HG02884 (cell line): ENCODE measurements around the gene LNX1.
A peak's percentile ranks its signal among the peaks of the same experiment; 100 is the strongest.

ENCODE experiments used
- ATAC-seq: cut with Tn5 transposase; IDR thresholded peaks from one replicate; pipeline ENCODE4 v1.9.1; 2021; ENCODE audit warnings: mild to moderate bottlenecking, moderate library complexity; ENCODE audit not compliant: unreplicated experiment

LNX1 gene

DNA sequence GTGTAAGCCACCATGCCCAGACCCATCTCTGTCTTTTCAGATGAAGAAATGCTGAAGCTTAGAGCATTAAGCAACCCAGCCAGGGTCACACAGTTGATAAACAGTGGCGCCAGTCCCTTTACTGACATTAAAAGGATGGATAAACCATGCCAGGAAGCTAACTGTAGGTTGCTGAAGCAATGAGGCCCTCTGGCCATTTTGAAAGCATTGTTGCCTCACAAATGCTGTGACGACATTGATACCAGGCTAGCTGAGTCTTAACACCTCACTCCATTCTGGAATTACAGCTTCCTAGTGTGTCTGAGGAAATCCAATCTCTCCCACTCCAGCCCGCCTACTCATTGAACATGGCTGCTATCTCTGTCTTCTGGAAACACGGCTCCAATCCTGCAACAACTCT is 89.7 kb downstream of the LNX1 start:
- no peak for ATAC-seq

- ATAC-seq, result no peak
Measured at GRCh38 chr4:53500546-53500945, 90.7 kb downstream of the LNX1 start.

GRCh38 chr4:53499791-53500190 is 91.5 kb downstream of the LNX1 start:
- no peak for ATAC-seq

DNA sequence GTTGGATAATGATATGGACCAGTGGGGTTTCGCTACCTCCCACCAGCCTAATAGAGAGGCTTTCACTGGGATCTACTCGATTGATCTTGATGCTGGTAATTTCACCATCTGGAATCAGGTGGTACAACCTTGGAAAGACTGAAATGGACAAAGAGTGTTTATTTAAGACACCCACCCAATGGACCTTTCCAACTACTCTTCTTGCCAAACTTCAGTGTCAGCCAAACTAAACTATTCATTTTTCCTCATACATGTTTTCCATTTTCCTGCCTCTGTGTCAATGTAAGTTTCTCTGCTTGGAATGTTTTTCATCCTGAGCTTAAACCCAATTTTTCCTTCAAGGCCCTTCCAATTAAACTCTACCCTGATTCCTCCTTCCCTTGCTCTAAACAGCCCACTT is 92.6 kb downstream of the LNX1 start:
- no peak for ATAC-seq

- no peak for ATAC-seq
Measured at GRCh38 chr4:53497487-53498244, 93.6 kb downstream of the LNX1 start.

DNA sequence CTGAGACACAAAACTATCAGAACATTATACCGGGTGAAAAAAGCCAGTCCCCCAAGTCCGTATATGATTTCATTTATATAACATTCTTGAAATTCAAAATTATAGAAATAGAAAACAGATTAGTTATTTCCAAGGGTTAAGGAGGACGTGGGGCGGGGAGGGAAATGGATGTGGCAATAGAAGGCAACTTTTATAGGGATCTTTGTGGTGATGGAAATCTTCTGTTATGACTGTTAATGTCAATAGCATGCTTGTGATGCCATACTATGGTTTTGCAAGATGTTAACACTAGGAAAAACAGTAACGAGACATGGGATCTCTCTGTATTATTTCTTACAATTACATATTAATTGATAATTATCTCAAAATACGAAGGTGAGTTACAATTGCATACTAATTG is 96.4 kb downstream of the LNX1 start:
- ATAC-seq, result no peak

- peak; percentile 60 for ATAC-seq
Measured at GRCh38 chr4:53490965-53491622, 100.2 kb downstream of the LNX1 start.

- no peak for ATAC-seq
Measured at GRCh38 chr4:53490161-53490956, 100.9 kb downstream of the LNX1 start.

GRCh38 chr4:53489279-53489889 is 101.9 kb downstream of the LNX1 start:
- no peak for ATAC-seq

DNA sequence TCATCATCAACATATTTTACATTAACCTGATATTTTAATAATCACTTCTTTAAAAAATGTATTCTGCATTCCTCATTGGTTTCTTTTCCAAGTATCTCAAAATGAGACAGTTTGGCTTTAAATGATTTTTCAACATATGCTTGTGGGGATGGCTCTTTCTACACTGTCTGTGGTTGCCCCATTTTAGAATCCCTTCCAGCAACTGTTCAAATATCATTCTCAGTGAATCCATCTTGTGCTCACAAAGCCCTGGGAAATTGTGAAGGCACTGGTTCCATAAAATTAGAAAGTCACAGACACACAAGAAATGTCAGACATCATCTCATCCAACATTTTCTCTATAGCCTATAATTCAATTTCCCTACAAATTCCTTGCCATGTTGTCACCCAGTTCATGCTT is 103.5 kb downstream of the LNX1 start:
- ATAC-seq, result no peak

DNA sequence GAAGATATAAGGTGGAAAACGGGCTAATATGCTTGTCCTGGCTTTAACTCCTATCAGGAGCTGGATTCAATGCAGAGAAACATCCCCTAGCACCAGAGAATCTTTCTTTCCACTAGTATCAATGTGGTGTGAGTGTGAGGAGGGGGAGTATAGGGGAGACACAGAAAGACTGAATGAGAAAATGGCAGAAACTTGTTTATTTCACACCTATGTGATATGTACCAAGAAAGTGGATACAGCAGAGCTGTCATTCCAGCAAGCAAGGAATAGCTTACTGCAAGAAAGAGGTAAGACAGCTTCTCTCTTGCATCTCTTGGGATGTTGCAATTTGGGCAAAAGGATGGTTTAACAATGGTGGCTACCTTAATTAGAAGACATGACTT is 105.6 kb downstream of the LNX1 start:
- no peak for ATAC-seq

DNA sequence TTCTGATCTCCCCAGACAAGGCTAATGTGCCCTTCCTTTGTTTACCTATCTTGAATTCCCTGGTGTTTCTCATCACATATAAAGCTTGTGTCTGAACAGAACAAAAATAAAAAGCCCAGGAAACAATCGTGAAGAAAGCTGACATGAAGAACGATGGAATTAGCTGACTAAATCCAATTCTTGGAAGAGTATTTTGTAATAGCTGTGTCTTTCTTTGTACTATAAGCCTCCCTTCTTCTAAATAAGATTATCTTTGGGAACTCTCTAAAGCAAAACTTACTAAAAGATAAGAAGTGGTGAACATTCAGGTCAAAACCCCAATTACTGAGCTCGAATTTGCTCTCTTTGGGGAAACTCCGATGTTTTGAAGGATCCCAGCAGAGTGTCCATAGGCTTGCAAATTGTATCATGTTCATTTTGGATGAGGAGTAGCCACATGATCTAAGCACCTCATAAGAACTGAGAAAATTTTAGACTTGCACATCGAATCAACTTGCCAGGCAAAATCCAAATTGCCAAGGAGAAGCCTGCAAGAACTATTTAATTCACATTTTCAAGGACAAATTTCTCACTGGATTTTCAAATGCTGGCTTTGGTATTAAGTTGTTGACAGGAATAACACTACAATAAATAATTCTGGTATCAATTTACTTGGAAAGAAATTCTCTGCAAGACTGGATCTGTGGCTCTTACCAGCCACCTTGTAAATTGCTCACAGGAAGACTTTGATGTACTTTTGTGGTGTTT is 106.2 kb downstream of the LNX1 start:
- ATAC-seq, result no peak

- no peak for ATAC-seq
Measured at GRCh38 chr4:53483250-53483649, 108.0 kb downstream of the LNX1 start.

DNA sequence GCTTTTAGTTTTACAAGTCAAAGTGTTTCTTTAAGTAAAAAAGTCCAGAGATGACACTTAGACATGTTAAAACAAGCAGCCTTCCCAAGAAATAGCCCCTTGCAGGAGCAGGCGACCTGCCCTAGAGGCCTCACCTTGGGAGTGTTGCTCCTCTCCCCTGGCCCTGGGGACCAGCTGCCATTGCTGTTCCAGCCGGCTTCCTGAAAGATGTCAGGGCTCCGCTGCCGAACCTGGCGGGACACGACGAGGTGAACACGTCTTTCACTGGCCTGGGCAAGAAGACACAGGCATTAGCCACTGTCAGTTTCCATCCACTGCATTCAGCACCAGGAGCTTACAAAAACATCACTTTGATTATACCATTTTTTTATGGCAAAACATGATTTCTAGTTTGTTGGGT is 109.7 kb downstream of the LNX1 start:
- no peak for ATAC-seq

GRCh38 chr4:53480909-53481308 is 110.4 kb downstream of the LNX1 start:
- no peak for ATAC-seq

GRCh38 chr4:53479736-53480525 is 111.4 kb downstream of the LNX1 start:
- no peak for ATAC-seq

- ATAC-seq, result no peak
Measured at GRCh38 chr4:53478671-53479456, 112.4 kb downstream of the LNX1 start.

GRCh38 chr4:53477636-53478035 is 113.7 kb downstream of the LNX1 start:
- no peak for ATAC-seq

DNA sequence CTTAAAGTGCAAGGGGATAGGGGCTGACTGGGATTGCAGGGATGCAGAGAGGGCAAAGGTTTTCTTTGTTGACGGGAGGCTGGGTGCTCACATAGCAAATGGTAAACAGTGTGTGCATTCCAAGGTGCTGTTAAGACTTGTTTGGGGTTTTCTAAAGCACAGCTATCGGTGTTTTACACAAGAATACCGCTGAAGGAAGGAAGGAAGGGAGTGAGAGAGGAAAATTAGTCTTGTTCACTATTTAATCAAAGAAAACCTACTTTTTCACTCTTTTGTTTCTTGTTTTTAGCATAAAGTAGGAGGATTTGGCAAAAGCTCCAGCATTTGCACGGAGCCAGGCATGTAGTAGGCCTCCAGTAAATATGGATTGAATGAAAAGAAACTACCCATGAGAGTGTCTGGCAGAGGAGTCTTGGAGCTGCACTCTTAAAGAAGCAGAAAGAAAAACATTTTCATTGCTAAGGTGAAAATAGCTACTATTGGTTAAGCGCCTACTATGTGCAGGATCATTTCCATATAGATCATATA is 114.2 kb downstream of the LNX1 start:
- no peak for ATAC-seq
